Uterus (tissue), 4 donors: ENCODE results near the gene TOLLIP. TPM values are rescaled to one million over a fixed set of nuclear protein-coding genes. Genes with fewer than 3 reads are reported as not detected.

Experiments used
- DNase-seq, 2 donors: peaks; one replicate each; pipeline ENCODE4 v3.0.0-alpha.2; 2019 to 2020
- H3K27ac ChIP-seq, 2 donors: fragments of 200-600 bp; sonication (generic); 1 replicate in 1 of 2; 2 replicates in 1 of 2; pipeline ENCODE4 v1.5.1; 2016 to 2018
- H3K27me3 ChIP-seq, 2 donors: fragments of 200-600 bp; sonication (generic); one replicate each; pipeline ENCODE4 v1.5.1; 2018 to 2019; ENCODE audit warnings: control low read depth in 1 of 2
- H3K36me3 ChIP-seq, 2 donors: fragments of 200-600 bp; sonication (generic); one replicate each; pipeline ENCODE4 v1.5.1; 2019; ENCODE audit warnings: control low read depth in 1 of 2
- H3K4me1 ChIP-seq, 2 donors: fragments of 200-600 bp; sonication (generic); one replicate each; pipeline ENCODE4 v1.5.1; 2018 to 2019; ENCODE audit warnings: control low read depth in 1 of 2
- H3K4me3 ChIP-seq, 2 donors: fragments of 200-600 bp; sonication (generic); 1 replicate in 1 of 2; 2 replicates in 1 of 2; pipeline ENCODE4 v1.5.1; 2018 to 2019; ENCODE audit warnings: mild to moderate bottlenecking in 1 of 2
- H3K9me3 ChIP-seq, 2 donors: fragments of 200-600 bp; sonication (generic); one replicate each; pipeline ENCODE4 v1.5.1; 2019; ENCODE audit warnings: control low read depth in 1 of 2
- CTCF ChIP-seq, 4 experiments: fragments of 200-600 bp in 2 of 4; fragments of 450-650 bp in 2 of 4; sonication (generic) in 2 of 4; IDR thresholded peaks; one replicate each; pipeline ENCODE4 v1.5.1; 2016 to 2019; ENCODE audit warnings: antibody characterized with exemption in 4 of 4, mild to moderate bottlenecking in 2 of 4, moderate library complexity in 1 of 4
- POLR2A ChIP-seq, 2 donors: fragments of 450-650 bp; IDR thresholded peaks; one replicate each; pipeline ENCODE4 v1.6.1; 2016; ENCODE audit warnings: antibody characterized with exemption in 2 of 2, mild to moderate bottlenecking in 1 of 2, moderate library complexity in 1 of 2
- intact Hi-C: fragments of 100-400 bp; cut with DNase I; formaldehyde crosslinking; loops from one replicate; pipeline ENCODE4 v1.15.1; 2023; ENCODE audit warnings: low total_unique reads
- total RNA-seq, 4 donors: library from RNA; depleted of rRNA in 3 of 4; stranded (reverse); fragments of >200 nt in 3 of 4; gene quantifications; one replicate each; pipeline versions ENCODE4 v1.1.0 to v1.2.4, GENCODE V29; 2014 to 2023
- donor health status: DM: yes; HTN: yes; CAD: no.

TOLLIP gene
- total RNA-seq, 4 donors from 2014 or later = 5.9 to 86.8 (median 36.2) TPM

GRCh38 chr11:1338201-1339065, 29.0 kb upstream of the TOLLIP start:
- peak in 1 of 2 donors; percentile 31 for DNase-seq
- Histone ChIP-seq H3K9me3 (no peaks in the 10 kb centered on the region), H3K4me1 (peaks cover 0 to 11% of the 10 kb centered on the region in 2 donors), H3K36me3 (no peaks in the 10 kb centered on the region), H3K27me3 (no peaks in the 10 kb centered on the region), H3K27ac (no peak overlapping the region), H3K4me3 (no peak overlapping the region)
- TF ChIP-seq POLR2A (IDR thresholded peaks at IDR 0.05) = no peak
- TF ChIP-seq CTCF (IDR thresholded peaks at IDR 0.05) = no peak
- intact Hi-C loops = no loop called here

GRCh38 chr11:1337647-1338007, 28.2 kb upstream of the TOLLIP start:
- DNase-seq = no peak
- no peak for TF ChIP-seq POLR2A (IDR thresholded peaks at IDR 0.05)
- TF ChIP-seq CTCF (IDR thresholded peaks at IDR 0.05) = no peak
- intact Hi-C loops = no loop called here
- no peaks in the 10 kb centered on the region for H3K36me3 ChIP-seq
- H3K4me1 ChIP-seq = peaks cover 0 to 11% of the 10 kb centered on the region in 2 donors
- H3K27ac ChIP-seq = peak overlapping the region; percentile 65 to 89
- H3K4me3 ChIP-seq = no peak overlapping the region
- no peaks in the 10 kb centered on the region for H3K27me3 ChIP-seq
- no peaks in the 10 kb centered on the region for H3K9me3 ChIP-seq

GRCh38 chr11:1336836-1337646, 27.6 kb upstream of the TOLLIP start:
- H3K4me1 ChIP-seq = peaks cover 0 to 11% of the 10 kb centered on the region in 2 donors
- DNase-seq = peak; percentile 53 to 65
- H3K9me3 ChIP-seq = no peaks in the 10 kb centered on the region
- peak overlapping the region; percentile 65 to 89 for H3K27ac ChIP-seq
- no peaks in the 10 kb centered on the region for H3K27me3 ChIP-seq
- H3K36me3 ChIP-seq = no peaks in the 10 kb centered on the region
- intact Hi-C loops = no loop called here
- H3K4me3 ChIP-seq = peak overlapping the region; percentile 48 to 50
- no peak for TF ChIP-seq CTCF (IDR thresholded peaks at IDR 0.05)
- TF ChIP-seq POLR2A (IDR thresholded peaks at IDR 0.05) = no peak

- TF ChIP-seq CTCF (IDR thresholded peaks at IDR 0.05) (no peak), POLR2A (IDR thresholded peaks at IDR 0.05) (peak in 1 of 2 donors; percentile 21)
- H3K4me3 ChIP-seq = peak overlapping the region; percentile 46 to 52
- H3K4me1 ChIP-seq = peaks cover 0 to 11% of the 10 kb centered on the region in 2 donors
- H3K36me3 ChIP-seq = no peaks in the 10 kb centered on the region
- H3K9me3 ChIP-seq = no peaks in the 10 kb centered on the region
- peak; percentile 68 to 77 for DNase-seq
- H3K27ac ChIP-seq = peak overlapping the region; percentile 47 to 82
- no peaks in the 10 kb centered on the region for H3K27me3 ChIP-seq
- intact Hi-C loops = no loop called here
These were observed 26.7 kb upstream of the TOLLIP start for GRCh38 chr11:1335811-1336761.
